NCI-H1436 (cell line): ENCODE data around the gene S100A13.

Source experiments
- DNase-seq: peaks from one replicate; lab custom pipeline; 2025; lab: John Stamatoyannopoulos, UW

S100A13 gene

GRCh38 chr1:153626477-153626903 is 815 bp downstream of the S100A13 start:
- no peak for DNase-seq

GRCh38 chr1:153624965-153625611 is 2.2 kb downstream of the S100A13 start:
- no peak for DNase-seq

- DNase-seq = no peak
Measured at GRCh38 chr1:153623101-153623500, 4.2 kb downstream of the S100A13 start.

GRCh38 chr1:153619171-153619570 is 8.1 kb downstream of the S100A13 start:
- DNase-seq = no peak

- peak; percentile 49 for DNase-seq
Measured at GRCh38 chr1:153617663-153618062, 9.6 kb downstream of the S100A13 start.

- no peak for DNase-seq
Measured at GRCh38 chr1:153616917-153617311, 10.4 kb downstream of the S100A13 start.

- no peak for DNase-seq
Measured at GRCh38 chr1:153616144-153616916, 11.0 kb downstream of the S100A13 start, which contains the start of gene S100A14. Gene S100A14, minus strand, starts transcription at chr1:153616325. Its CDS starts 467 bp downstream, at chr1:153615858.

- DNase-seq = no peak
Measured at GRCh38 chr1:153615406-153615805, 11.9 kb downstream of the S100A13 start.

- DNase-seq = no peak
Measured at GRCh38 chr1:153614906-153615305, 12.4 kb downstream of the S100A13 start.

GRCh38 chr1:153614189-153614900 is 13.0 kb downstream of the S100A13 start:
- no peak for DNase-seq

GRCh38 chr1:153613406-153613805 is 13.9 kb downstream of the S100A13 start:
- no peak for DNase-seq

GRCh38 chr1:153612755-153613331 is 14.5 kb downstream of the S100A13 start, which contains the start of gene S100A16:
Gene S100A16, minus strand, starts transcription at chr1:153613137. Its CDS starts 4,986 bp downstream, at chr1:153608151.
- no peak for DNase-seq

- no peak for DNase-seq
Measured at GRCh38 chr1:153612111-153612754, 15.1 kb downstream of the S100A13 start.

- DNase-seq = no peak
Measured at GRCh38 chr1:153611356-153611755, 15.9 kb downstream of the S100A13 start.

GRCh38 chr1:153610811-153611301 is 16.4 kb downstream of the S100A13 start:
- DNase-seq = no peak

GRCh38 chr1:153610334-153610733 is 17.0 kb downstream of the S100A13 start:
- DNase-seq = no peak

- DNase-seq = no peak
Measured at GRCh38 chr1:153609585-153609907, 17.8 kb downstream of the S100A13 start.

- no peak for DNase-seq
Measured at GRCh38 chr1:153608742-153609584, 18.3 kb downstream of the S100A13 start.

- no peak for DNase-seq
Measured at GRCh38 chr1:153608089-153608682, 19.1 kb downstream of the S100A13 start.

GRCh38 chr1:153607381-153607780 is 19.9 kb downstream of the S100A13 start:
- DNase-seq = no peak
